ENCODE results near the gene ADGRB2.

The ADGRB2 gene

GRCh38 chr1:31805318-31805717 lies 41.2 kb upstream of the ADGRB2 start:
- no peak for DNase-seq (ENCODE audit: low read depth)
- TF ChIP-seq, protein P1, sequence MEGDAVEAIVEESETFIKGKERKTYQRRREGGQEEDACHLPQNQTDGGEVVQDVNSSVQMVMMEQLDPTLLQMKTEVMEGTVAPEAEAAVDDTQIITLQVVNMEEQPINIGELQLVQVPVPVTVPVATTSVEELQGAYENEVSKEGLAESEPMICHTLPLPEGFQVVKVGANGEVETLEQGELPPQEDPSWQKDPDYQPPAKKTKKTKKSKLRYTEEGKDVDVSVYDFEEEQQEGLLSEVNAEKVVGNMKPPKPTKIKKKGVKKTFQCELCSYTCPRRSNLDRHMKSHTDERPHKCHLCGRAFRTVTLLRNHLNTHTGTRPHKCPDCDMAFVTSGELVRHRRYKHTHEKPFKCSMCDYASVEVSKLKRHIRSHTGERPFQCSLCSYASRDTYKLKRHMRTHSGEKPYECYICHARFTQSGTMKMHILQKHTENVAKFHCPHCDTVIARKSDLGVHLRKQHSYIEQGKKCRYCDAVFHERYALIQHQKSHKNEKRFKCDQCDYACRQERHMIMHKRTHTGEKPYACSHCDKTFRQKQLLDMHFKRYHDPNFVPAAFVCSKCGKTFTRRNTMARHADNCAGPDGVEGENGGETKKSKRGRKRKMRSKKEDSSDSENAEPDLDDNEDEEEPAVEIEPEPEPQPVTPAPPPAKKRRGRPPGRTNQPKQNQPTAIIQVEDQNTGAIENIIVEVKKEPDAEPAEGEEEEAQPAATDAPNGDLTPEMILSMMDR (conservative IDR thresholded peaks at IDR 0.05; ENCODE audit: low read depth, low read length) = no peak
- no peak overlapping the region for H3K4me3 ChIP-seq (ENCODE audit: low read depth, low read length)

DNA sequence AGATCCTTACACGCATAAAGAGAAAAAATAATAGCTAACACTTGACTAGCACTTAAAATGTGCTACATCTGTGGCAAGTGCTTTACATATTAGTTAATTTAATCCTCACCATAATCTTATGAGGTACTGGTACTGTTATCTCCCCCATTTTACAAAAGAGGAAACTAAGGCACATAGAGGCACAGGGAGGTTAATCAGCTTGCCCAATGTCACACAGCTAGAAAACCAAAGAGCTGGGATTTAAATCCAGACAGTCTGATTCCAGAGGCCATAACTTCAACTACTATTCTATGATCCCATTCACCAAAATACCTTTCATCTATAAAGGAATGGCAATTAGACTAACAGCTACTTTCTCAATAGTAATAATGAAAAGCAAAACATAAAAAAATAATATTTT lies 40.0 kb upstream of the ADGRB2 start:
- TF ChIP-seq, protein P1 (conservative IDR thresholded peaks at IDR 0.05; ENCODE audit: low read depth, low read length) = no peak
- no peak overlapping the region for H3K4me3 ChIP-seq (ENCODE audit: low read depth, low read length)
- DNase-seq (ENCODE audit: low read depth) = no peak

DNA sequence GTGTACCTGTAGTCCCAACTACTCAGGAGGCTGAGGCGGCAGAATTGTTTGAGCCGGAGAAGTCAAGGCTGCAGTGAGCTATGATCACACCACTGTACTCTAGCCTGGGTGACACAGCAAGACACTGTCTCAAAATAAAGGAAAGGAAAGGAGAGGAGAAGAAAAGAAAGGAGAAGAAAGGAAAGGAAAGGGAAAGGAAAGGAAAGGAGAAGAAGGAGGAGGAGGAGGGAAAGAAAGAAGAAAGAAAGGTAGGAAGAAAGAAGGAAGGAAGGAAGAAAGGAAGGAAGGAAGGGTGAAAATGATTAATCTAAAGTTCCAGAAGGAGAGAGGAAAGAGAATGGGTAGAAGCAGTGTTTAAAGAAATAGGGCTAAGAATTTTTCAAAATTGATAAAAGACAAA lies 39.5 kb upstream of the ADGRB2 start:
- TF ChIP-seq, protein P1 (conservative IDR thresholded peaks at IDR 0.05; ENCODE audit: low read depth, low read length) = no peak
- H3K4me3 ChIP-seq (ENCODE audit: low read depth, low read length) = no peak overlapping the region
- no peak for DNase-seq (ENCODE audit: low read depth)

GRCh38 chr1:31802190-31803150 lies 38.3 kb upstream of the ADGRB2 start:
- H3K4me3 ChIP-seq (ENCODE audit: low read depth, low read length) = peak overlapping the region; percentile 47
- TF ChIP-seq, protein P1 (conservative IDR thresholded peaks at IDR 0.05; ENCODE audit: low read depth, low read length) = no peak
- peak; percentile 60 for DNase-seq (ENCODE audit: low read depth)

GRCh38 chr1:31801458-31801857 lies 37.3 kb upstream of the ADGRB2 start:
- no peak overlapping the region for H3K4me3 ChIP-seq (ENCODE audit: low read depth, low read length)
- DNase-seq (ENCODE audit: low read depth) = no peak
- TF ChIP-seq, protein P1 (conservative IDR thresholded peaks at IDR 0.05; ENCODE audit: low read depth, low read length) = no peak

DNA sequence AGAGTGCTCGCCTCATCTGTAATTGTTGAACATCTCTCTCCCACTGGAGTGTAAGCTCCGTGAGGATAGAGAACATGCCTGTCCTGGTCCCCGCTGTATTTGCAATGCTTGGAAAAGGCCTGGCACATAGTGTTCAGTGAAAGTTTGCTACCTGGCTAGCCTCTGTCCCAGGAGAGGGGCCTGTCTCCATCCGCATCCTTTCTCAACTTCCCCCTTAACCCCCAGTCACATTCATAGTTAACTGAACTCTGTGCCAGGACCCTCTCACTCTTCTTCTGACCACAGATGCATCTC lies 36.5 kb upstream of the ADGRB2 start:
- DNase-seq (ENCODE audit: low read depth) = no peak
- TF ChIP-seq, protein P1 (conservative IDR thresholded peaks at IDR 0.05; ENCODE audit: low read depth, low read length) = no peak

More for the DNA sequence above, 36.5 kb upstream of the ADGRB2 start:
- H3K4me3 ChIP-seq (ENCODE audit: low read depth, low read length) = no peak overlapping the region
